Trophoblast cell (in vitro differentiated cells and primary cell): ENCODE data around the gene CPT2. TPM values are rescaled to one million over a fixed set of nuclear protein-coding genes. Genes with fewer than 3 reads are reported as not detected.
A peak's percentile ranks its signal among the peaks of the same experiment; 100 is the strongest.

Experiments
- DNase-seq, 2 donors: peaks; one replicate each; pipeline ENCODE4 v3.0.0-alpha.2; 2016
- H2AFZ ChIP-seq: 2 replicates; pipeline ENCODE4 v1.6.1; 2013; ENCODE audit warnings: low read length, moderate library complexity, mild to moderate bottlenecking; ENCODE audit not compliant: insufficient read depth, poor library complexity
- H2AK5ac ChIP-seq: 2 replicates; pipeline ENCODE4 v1.6.1; 2013; ENCODE audit warnings: mild to moderate bottlenecking, low read length
- H2BK120ac ChIP-seq: 2 replicates; pipeline ENCODE4 v1.6.1; 2013; ENCODE audit warnings: low read length, mild to moderate bottlenecking, moderate library complexity; ENCODE audit not compliant: insufficient read depth, poor library complexity
- H2BK12ac ChIP-seq: 2 replicates; pipeline ENCODE4 v1.6.1; 2013; ENCODE audit warnings: mild to moderate bottlenecking, low read length, moderate library complexity
- H2BK5ac ChIP-seq: 2 replicates; pipeline ENCODE4 v1.6.1; 2013; ENCODE audit warnings: low read length, low read depth, moderate library complexity, mild to moderate bottlenecking; ENCODE audit not compliant: poor library complexity
- H3K14ac ChIP-seq: 2 replicates; pipeline ENCODE4 v1.6.1; 2013; ENCODE audit warnings: mild to moderate bottlenecking, low read length
- H3K18ac ChIP-seq: 2 replicates; pipeline ENCODE4 v1.6.1; 2013; ENCODE audit warnings: mild to moderate bottlenecking, low read length
- H3K23ac ChIP-seq: 2 replicates; pipeline ENCODE4 v1.6.1; 2013; ENCODE audit warnings: low read length
- H3K27ac ChIP-seq: 2 replicates; pipeline ENCODE4 v1.5.1; 2013; ENCODE audit warnings: low read depth, mild to moderate bottlenecking, inconsistent platforms, low read length, moderate library complexity
- H3K27me3 ChIP-seq: 2 replicates; pipeline ENCODE4 v1.6.1; 2013; ENCODE audit warnings: inconsistent platforms, mild to moderate bottlenecking, low read length, moderate library complexity; ENCODE audit not compliant: insufficient read depth
- H3K36me3 ChIP-seq, 2 experiments: 1 replicate in 1 of 2; 2 replicates in 1 of 2; pipeline ENCODE4 v1.6.1; 2013; ENCODE audit warnings: low read length in 2 of 2, mild to moderate bottlenecking in 2 of 2, moderate library complexity in 1 of 2; ENCODE audit not compliant: insufficient read depth in 2 of 2, control insufficient read depth in 1 of 2
- H3K4ac ChIP-seq: 2 replicates; pipeline ENCODE4 v1.6.1; 2013; ENCODE audit warnings: low read depth, mild to moderate bottlenecking, low read length, moderate library complexity
- H3K4me1 ChIP-seq, 2 experiments: 1 replicate in 1 of 2; 2 replicates in 1 of 2; pipeline ENCODE4 v1.6.1; 2013; ENCODE audit warnings: low read length in 2 of 2, mild to moderate bottlenecking in 2 of 2, moderate library complexity in 1 of 2; ENCODE audit not compliant: insufficient read depth in 2 of 2, control insufficient read depth in 1 of 2
- H3K4me2 ChIP-seq: 2 replicates; pipeline ENCODE4 v1.6.1; 2013; ENCODE audit warnings: inconsistent platforms, mild to moderate bottlenecking, low read length, moderate library complexity
- H3K4me3 ChIP-seq: 2 replicates; pipeline ENCODE4 v1.5.1; 2013; ENCODE audit warnings: mild to moderate bottlenecking, low read depth, low read length, inconsistent platforms
- H3K79me1 ChIP-seq: one replicate; pipeline ENCODE4 v1.6.1; 2013; ENCODE audit warnings: low read length
- H3K79me2 ChIP-seq: 2 replicates; pipeline ENCODE4 v1.6.1; 2013; ENCODE audit warnings: low read length, mild to moderate bottlenecking; ENCODE audit not compliant: control insufficient read depth, insufficient read depth, poor library complexity
- H3K9ac ChIP-seq: 2 replicates; pipeline ENCODE4 v1.6.1; 2013; ENCODE audit warnings: mild to moderate bottlenecking, low read length
- H3K9me3 ChIP-seq: 2 replicates; pipeline ENCODE4 v1.6.1; 2013; ENCODE audit warnings: low read depth, mild to moderate bottlenecking, control low read depth, inconsistent platforms, low read length; ENCODE audit not compliant: insufficient read depth
- H4K12ac ChIP-seq: 2 replicates; pipeline ENCODE4 v1.6.1; 2013; ENCODE audit warnings: low read depth, mild to moderate bottlenecking, low read length, moderate library complexity
- H4K8ac ChIP-seq: 2 replicates; pipeline ENCODE4 v1.6.1; 2013; ENCODE audit warnings: low read depth, mild to moderate bottlenecking, low read length, moderate library complexity
- H4K91ac ChIP-seq: one replicate; pipeline ENCODE4 v1.6.1; 2013; ENCODE audit warnings: low read depth, mild to moderate bottlenecking, low read length, moderate library complexity
- WGBS: extraction: QIAGEN DNeasy Blood & Tissue Kit; methylation state at CpG from one replicate; pipeline ENCODE4 v1.1.7; 2013; ENCODE audit warnings: missing lambda C conversion rate; ENCODE audit not compliant: insufficient read length, insufficient coverage; ENCODE audit errors: extremely low coverage; 5-methylcytosine and 5-hydroxymethylcytosine counted together
- polyA plus RNA-seq: library from polyadenylated mRNA; stranded (reverse); fragments of 200-250 nt; gene quantifications from 2 replicates; pipeline ENCODE4 v1.2.3, GENCODE V29; 2013

The CPT2 gene
- polyA plus RNA-seq = 11.5 and 11.9 TPM in 2 replicates

DNA sequence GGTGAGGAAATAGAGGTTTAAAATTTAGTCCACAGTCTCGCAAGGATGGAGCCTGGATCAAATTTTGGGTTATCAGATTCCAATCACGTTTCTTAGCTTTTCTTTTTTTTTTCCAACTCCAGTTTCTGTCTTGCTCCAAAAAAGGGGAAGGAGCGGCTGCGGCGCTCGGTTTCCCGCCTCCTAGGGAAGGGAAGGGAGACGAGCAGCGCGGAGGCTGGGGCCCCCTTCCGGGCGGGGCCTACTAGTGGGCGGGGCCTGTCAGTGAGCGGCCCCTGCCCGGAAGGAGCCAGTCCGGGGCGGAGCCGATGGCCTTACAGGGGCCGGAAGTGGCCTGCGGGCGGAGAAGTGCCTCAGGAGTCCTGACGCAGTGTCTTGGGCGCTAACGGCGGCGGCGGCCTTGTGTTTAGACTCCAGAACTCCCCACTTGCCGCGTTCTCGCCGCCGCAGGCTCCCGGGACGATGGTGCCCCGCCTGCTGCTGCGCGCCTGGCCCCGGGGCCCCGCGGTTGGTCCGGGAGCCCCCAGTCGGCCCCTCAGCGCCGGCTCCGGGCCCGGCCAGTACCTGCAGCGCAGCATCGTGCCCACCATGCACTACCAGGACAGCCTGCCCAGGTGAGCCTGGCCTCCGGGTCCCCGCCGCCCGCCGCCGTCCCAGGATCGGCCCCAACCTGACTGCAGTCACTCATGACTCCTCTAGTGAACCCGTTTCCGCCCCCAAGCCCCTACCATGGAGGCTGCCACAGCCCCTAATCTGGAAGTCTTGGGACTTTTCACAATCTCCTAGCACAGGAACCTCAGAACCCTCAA, at the start of gene CPT2:
CPT2 (plus strand) TSS at position 340 of the 806 bp plus-strand sequence; CDS start at position 460, 120 bp downstream.
- H3K4me2 ChIP-seq = peak within 1 kb of the TSS; percentile 78
- peak within 1 kb of the TSS; percentile 79 for H4K12ac ChIP-seq
- peak within 1 kb of the TSS; percentile 70 for H2BK120ac ChIP-seq
- peak within 1 kb of the TSS; percentile 94 for H3K14ac ChIP-seq
- peak within 1 kb of the TSS; percentile 71 for H3K9ac ChIP-seq
- H4K8ac ChIP-seq = peak within 1 kb of the TSS; percentile 97
- no peaks in the 10 kb centered on the region for H3K27me3 ChIP-seq
- H3K79me2 ChIP-seq = peaks cover 4% of the 10 kb centered on the region
- peak; percentile 94 for DNase-seq
- no peaks in the 10 kb centered on the region for H3K9me3 ChIP-seq
- peak within 1 kb of the TSS; percentile 87 for H3K18ac ChIP-seq
- no CpG with 5 or more reads among the region's 57 CpGs for WGBS
- peaks cover 0 to 5% of the 10 kb centered on the region in 2 experiments for H3K36me3 ChIP-seq
- peak within 1 kb of the TSS; percentile 34 for H2AK5ac ChIP-seq
- no peak within 1 kb of the TSS for H2BK12ac ChIP-seq
- peak within 1 kb of the TSS; percentile 89 for H2BK5ac ChIP-seq
- peak within 1 kb of the TSS; percentile 71 for H3K4ac ChIP-seq
- H4K91ac ChIP-seq = peak within 1 kb of the TSS; percentile 93
- peaks cover 11 to 15% of the 10 kb centered on the region in 2 experiments for H3K4me1 ChIP-seq
- peaks cover 6% of the 10 kb centered on the region for H3K79me1 ChIP-seq
- H3K4me3 ChIP-seq = peak within 1 kb of the TSS; percentile 82
- peak within 1 kb of the TSS; percentile 79 for H2AFZ ChIP-seq
- H3K27ac ChIP-seq = peak within 1 kb of the TSS; percentile 85
- H3K23ac ChIP-seq = no peak within 1 kb of the TSS

DNA sequence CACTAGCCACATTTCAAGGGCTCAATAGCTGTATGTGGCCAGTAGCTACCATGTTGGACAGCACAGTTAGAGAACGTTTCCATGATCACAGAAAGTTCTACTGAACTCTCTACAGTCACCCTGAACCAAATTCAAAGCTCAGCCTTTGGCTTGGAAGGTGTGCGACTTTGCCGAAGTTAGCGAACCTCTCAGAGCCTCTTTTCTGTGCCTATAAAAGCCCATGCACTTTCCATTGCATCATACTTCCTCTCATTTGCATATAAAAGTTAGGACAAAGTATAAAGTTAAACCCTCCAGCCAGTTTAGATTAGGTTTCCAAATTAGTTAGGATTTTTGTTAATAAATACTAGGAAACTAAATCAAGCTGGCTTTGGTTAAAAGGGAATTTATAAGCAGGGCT, 49.5 kb upstream of the CPT2 start:
- Histone ChIP-seq H4K91ac (no peak overlapping the region), H3K9ac (no peak overlapping the region), H3K27ac (no peak overlapping the region), H3K4ac (no peak overlapping the region), H3K36me3 (no peaks in the 10 kb centered on the region), H3K4me2 (no peak overlapping the region), H2AK5ac (no peak overlapping the region), H3K79me1 (peaks cover 8% of the 10 kb centered on the region), H2BK120ac (no peak overlapping the region), H3K79me2 (no peaks in the 10 kb centered on the region), H3K18ac (no peak overlapping the region), H3K14ac (no peak overlapping the region), H3K9me3 (no peaks in the 10 kb centered on the region), H3K23ac (no peak overlapping the region), H3K27me3 (no peaks in the 10 kb centered on the region), H4K12ac (no peak overlapping the region), H2AFZ (no peak overlapping the region), H4K8ac (no peak overlapping the region), H2BK12ac (no peak overlapping the region), H3K4me3 (no peak overlapping the region), H3K4me1 (peaks cover 10 to 11% of the 10 kb centered on the region in 2 experiments), H2BK5ac (no peak overlapping the region)
- no peak for DNase-seq
- WGBS = no CpG with 5 or more reads among the region's 4 CpGs

DNA sequence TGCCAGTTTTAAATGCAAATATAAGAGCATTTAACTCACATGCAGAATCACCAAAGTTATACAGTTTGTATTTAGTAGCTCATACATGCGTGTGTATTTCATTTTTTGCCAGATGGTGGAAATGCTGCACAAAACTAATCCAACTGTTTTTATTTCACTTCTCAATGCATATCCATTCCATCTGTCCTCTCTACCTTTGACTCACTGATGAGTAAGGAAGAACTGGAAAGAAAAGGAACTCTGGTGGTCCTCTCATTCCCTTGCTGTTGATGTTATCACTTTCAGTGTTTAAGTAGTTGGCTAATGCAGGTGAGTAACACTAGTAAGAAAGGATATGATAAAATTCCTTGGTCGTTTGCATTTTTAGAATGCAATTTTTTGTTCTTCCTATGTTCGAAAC, 48.5 kb upstream of the CPT2 start:
- Histone ChIP-seq H3K4ac (no peak overlapping the region), H4K12ac (no peak overlapping the region), H4K91ac (no peak overlapping the region), H3K4me1 (peaks cover 10 to 11% of the 10 kb centered on the region in 2 experiments), H3K14ac (no peak overlapping the region), H4K8ac (no peak overlapping the region), H3K36me3 (no peaks in the 10 kb centered on the region), H2AFZ (no peak overlapping the region), H3K4me2 (no peak overlapping the region), H3K27ac (no peak overlapping the region), H3K18ac (no peak overlapping the region), H3K9ac (no peak overlapping the region), H3K79me2 (no peaks in the 10 kb centered on the region), H2BK120ac (no peak overlapping the region), H3K4me3 (no peak overlapping the region), H3K23ac (no peak overlapping the region), H3K9me3 (no peaks in the 10 kb centered on the region), H3K27me3 (no peaks in the 10 kb centered on the region), H2BK12ac (no peak overlapping the region), H2BK5ac (no peak overlapping the region), H2AK5ac (no peak overlapping the region), H3K79me1 (peaks cover 8% of the 10 kb centered on the region)
- no CpG with 5 or more reads among the region's 3 CpGs for whole genome bisulfite sequencing
- DNase-seq = peak; percentile 33 to 75

DNA sequence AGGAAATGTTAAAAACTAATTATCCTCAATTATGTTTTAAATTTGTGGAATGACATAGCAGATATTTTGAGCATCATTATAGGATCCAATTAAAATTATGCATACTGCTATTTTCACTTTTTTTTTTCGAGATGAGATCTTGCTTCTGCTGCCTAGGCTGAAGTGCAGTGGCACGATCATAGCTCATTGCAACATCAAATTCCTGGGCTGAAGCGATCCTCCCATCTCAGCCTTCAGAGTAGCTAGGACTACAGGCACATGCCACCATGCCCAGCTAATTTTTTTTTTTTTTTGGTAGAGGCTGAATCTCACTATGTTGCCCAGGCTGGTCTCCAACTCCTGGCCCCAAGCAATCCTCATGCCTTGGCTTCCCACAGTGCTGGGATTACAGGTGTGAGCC, 42.9 kb upstream of the CPT2 start:
- no peak overlapping the region for H3K4me2 ChIP-seq
- H4K91ac ChIP-seq = no peak overlapping the region
- H3K23ac ChIP-seq = no peak overlapping the region
- peak; percentile 26 to 61 for DNase-seq
- H3K9me3 ChIP-seq = no peaks in the 10 kb centered on the region
- H3K4me3 ChIP-seq = no peak overlapping the region
- no peak overlapping the region for H3K4ac ChIP-seq
- no peak overlapping the region for H3K18ac ChIP-seq
- WGBS = no CpG with 5 or more reads among the region's 3 CpGs
- no peak overlapping the region for H2BK5ac ChIP-seq
- no peak overlapping the region for H4K12ac ChIP-seq
- H4K8ac ChIP-seq = no peak overlapping the region
- H2AK5ac ChIP-seq = no peak overlapping the region
- H2BK12ac ChIP-seq = no peak overlapping the region
- no peaks in the 10 kb centered on the region for H3K27me3 ChIP-seq
- no peak overlapping the region for H2BK120ac ChIP-seq
- H3K4me1 ChIP-seq = no peaks in the 10 kb centered on the region
- no peak overlapping the region for H3K14ac ChIP-seq
- no peaks in the 10 kb centered on the region for H3K79me1 ChIP-seq
- no peaks in the 10 kb centered on the region for H3K36me3 ChIP-seq
- no peak overlapping the region for H3K27ac ChIP-seq
- no peak overlapping the region for H3K9ac ChIP-seq
- no peaks in the 10 kb centered on the region for H3K79me2 ChIP-seq
- no peak overlapping the region for H2AFZ ChIP-seq
